Smooth muscle cell (in vitro differentiated cells): ENCODE measurements around the gene SLC35E4. TPM values are rescaled to one million over a fixed set of nuclear protein-coding genes. Genes with fewer than 3 reads are reported as not detected.

Source experiments
- DNase-seq: peaks from one replicate; lab custom pipeline; 2025; ENCODE audit not compliant: unreplicated experiment; lab: John Stamatoyannopoulos, UW
- H2AFZ ChIP-seq: fragments of 200-600 bp; sonication (generic); 2 replicates; pipeline ENCODE4 v1.6.0; 2016; ENCODE audit warnings: antibody characterized with exemption, low read depth, mild to moderate bottlenecking
- H3F3A ChIP-seq: fragments of 200-600 bp; sonication (generic); 2 replicates; pipeline ENCODE4 v1.6.0; 2017; ENCODE audit warnings: antibody characterized with exemption, low read depth
- H3K27ac ChIP-seq: fragments of 200-600 bp; sonication (generic); 2 replicates; pipeline ENCODE4 v1.5.1; 2016; ENCODE audit warnings: low read depth, mild to moderate bottlenecking
- H3K27me3 ChIP-seq: fragments of 200-600 bp; sonication (generic); 2 replicates; pipeline ENCODE4 v1.6.1; 2016; ENCODE audit warnings: low read depth, mild to moderate bottlenecking
- H3K36me3 ChIP-seq: fragments of 200-600 bp; sonication (generic); 2 replicates; pipeline ENCODE4 v1.5.1; 2016; ENCODE audit warnings: low read depth
- H3K4me1 ChIP-seq: fragments of 200-600 bp; sonication (generic); 2 replicates; pipeline ENCODE4 v1.5.1; 2016; ENCODE audit warnings: low read depth
- H3K4me2 ChIP-seq: fragments of 200-600 bp; sonication (generic); 2 replicates; pipeline ENCODE4 v1.6.0; 2016; ENCODE audit warnings: mild to moderate bottlenecking
- H3K4me3 ChIP-seq: fragments of 200-600 bp; sonication (generic); 2 replicates; pipeline ENCODE4 v1.5.1; 2016; ENCODE audit warnings: mild to moderate bottlenecking
- H3K79me2 ChIP-seq: fragments of 200-600 bp; sonication (generic); 2 replicates; pipeline ENCODE4 v1.6.0; 2016; ENCODE audit warnings: low read depth, mild to moderate bottlenecking
- H3K9ac ChIP-seq: fragments of 200-600 bp; sonication (generic); 2 replicates; pipeline ENCODE4 v1.6.0; 2016; ENCODE audit warnings: low read depth
- H3K9me3 ChIP-seq: fragments of 200-600 bp; sonication (generic); replicated peaks from 2 replicates; pipeline ENCODE4 v1.5.1; 2016; ENCODE audit warnings: low read depth
- H4K20me1 ChIP-seq: fragments of 200-600 bp; sonication (generic); 2 replicates; pipeline ENCODE4 v1.6.0; 2016; ENCODE audit warnings: low read depth
- WGBS: methylation state at CpG from one replicate; pipeline ENCODE4 v1.1.7; 2016; ENCODE audit warnings: low lambda C conversion rate; 5-methylcytosine and 5-hydroxymethylcytosine counted together
- polyA plus RNA-seq: library from polyadenylated mRNA; unstranded; fragments of >200 nt; fragmentation: Nextera tagmentation; extraction: Ambion mirVana; gene quantifications from 2 replicates; pipeline ENCODE4 v1.2.1, GENCODE V29; 2016
- total RNA-seq: library from RNA; depleted of rRNA; stranded (reverse); fragments of >200 nt; gene quantifications from 2 replicates; pipeline ENCODE4 v1.2.3, GENCODE V29; 2014
- TF ChIP-seq, protein P1 (sequence below): fragments of 200-600 bp; sonication (generic); IDR thresholded peaks from 2 replicates; pipeline ENCODE4 v1.5.1; 2017; ENCODE audit warnings: borderline replicate concordance, mild to moderate bottlenecking, antibody characterized with exemption; ENCODE audit not compliant: insufficient read depth, poor library complexity, severe bottlenecking

SLC35E4 gene
- total and polyA plus RNA-seq, 2 experiments from 2014 or later: 3.6 to 7.2 TPM

DNA sequence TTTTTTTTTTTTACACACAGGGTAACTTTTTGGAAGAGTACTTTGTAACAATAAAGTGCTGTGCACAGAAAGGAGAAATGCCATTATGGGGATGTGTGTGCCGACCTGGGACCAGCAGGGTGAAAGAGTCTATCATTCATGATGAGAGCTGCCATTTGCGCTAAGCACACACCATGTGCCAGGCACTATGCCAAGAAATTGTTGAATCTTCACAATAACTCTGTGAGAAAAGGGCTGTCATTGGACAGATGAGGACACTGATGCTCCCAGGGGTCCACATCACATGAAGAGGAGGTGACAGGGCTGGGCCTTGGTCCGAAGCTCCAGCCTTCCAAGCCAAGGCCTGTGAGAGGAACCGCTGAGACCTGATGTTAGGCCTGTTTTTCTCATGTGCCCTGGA, 26.5 kb downstream of the SLC35E4 start:
- WGBS: 95% methylated on average over 4 of the region's 4 CpGs
- no peak for DNase-seq
- Histone ChIP-seq H3K4me2 (no peak overlapping the region), H3K4me3 (no peak overlapping the region), H3K27me3 (peaks cover 3% of the 10 kb centered on the region), H3K9me3 (no peaks in the 10 kb centered on the region), H3K36me3 (no peaks in the 10 kb centered on the region), H3K27ac (no peak overlapping the region), H3F3A (no peaks in the 10 kb centered on the region), H2AFZ (no peak overlapping the region), H4K20me1 (no peaks in the 10 kb centered on the region), H3K4me1 (peaks cover 4% of the 10 kb centered on the region), H3K79me2 (no peaks in the 10 kb centered on the region), H3K9ac (no peak overlapping the region)
- TF ChIP-seq, protein P1, sequence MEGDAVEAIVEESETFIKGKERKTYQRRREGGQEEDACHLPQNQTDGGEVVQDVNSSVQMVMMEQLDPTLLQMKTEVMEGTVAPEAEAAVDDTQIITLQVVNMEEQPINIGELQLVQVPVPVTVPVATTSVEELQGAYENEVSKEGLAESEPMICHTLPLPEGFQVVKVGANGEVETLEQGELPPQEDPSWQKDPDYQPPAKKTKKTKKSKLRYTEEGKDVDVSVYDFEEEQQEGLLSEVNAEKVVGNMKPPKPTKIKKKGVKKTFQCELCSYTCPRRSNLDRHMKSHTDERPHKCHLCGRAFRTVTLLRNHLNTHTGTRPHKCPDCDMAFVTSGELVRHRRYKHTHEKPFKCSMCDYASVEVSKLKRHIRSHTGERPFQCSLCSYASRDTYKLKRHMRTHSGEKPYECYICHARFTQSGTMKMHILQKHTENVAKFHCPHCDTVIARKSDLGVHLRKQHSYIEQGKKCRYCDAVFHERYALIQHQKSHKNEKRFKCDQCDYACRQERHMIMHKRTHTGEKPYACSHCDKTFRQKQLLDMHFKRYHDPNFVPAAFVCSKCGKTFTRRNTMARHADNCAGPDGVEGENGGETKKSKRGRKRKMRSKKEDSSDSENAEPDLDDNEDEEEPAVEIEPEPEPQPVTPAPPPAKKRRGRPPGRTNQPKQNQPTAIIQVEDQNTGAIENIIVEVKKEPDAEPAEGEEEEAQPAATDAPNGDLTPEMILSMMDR: no peak

DNA sequence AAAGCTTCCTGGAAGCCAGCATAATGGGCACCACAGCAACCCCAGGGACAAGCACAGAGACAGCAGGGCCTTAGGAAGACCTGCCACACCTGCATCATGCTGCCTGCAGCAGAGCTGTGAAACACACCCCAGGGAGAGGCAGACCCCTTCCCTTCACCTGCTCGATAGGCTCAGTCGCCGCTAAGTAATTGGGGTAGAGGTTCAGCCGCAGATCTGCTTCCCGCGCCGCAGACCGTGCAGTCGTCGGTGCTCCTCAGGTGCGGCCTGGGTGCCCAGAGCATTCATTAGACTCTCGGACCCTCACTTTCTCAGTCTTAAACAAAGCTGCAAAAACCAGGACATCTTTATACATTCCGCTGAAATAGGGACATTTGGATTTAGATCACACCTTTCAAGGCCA, 29.2 kb downstream of the SLC35E4 start:
- 97% methylated on average over 13 of the region's 13 CpGs for WGBS

DNA sequence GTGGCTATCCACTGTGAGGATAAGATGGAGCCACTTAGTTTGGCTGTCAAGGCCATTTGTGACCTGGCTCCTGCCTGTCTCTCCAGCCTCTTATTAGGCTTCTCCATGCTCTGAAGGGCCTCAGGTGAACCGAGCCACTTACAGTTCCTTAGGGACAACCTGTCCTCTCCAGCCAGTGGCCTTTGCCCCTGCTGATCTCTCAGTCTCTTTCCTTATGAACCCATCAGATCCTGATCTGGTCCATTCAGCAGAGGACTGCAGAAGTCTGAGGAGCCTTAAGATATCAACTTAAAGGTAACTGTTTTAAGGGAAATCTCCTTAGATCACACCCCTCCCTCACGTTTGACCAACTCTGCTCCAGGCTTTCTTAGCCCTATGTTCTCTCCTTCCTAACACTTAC, 29.7 kb downstream of the SLC35E4 start:
- H3K9ac ChIP-seq: no peak overlapping the region
- peaks cover 3% of the 10 kb centered on the region for H3K27me3 ChIP-seq
- TF ChIP-seq, protein P1: no peak
- H3K79me2 ChIP-seq: no peaks in the 10 kb centered on the region
- no peaks in the 10 kb centered on the region for H3K9me3 ChIP-seq
- 91% methylated on average over 2 of the region's 2 CpGs for WGBS
- H3K27ac ChIP-seq: no peak overlapping the region
- no peaks in the 10 kb centered on the region for H4K20me1 ChIP-seq
- no peak overlapping the region for H3K4me2 ChIP-seq
- H3F3A ChIP-seq: no peaks in the 10 kb centered on the region
- H2AFZ ChIP-seq: no peak overlapping the region
- peaks cover 11% of the 10 kb centered on the region for H3K4me1 ChIP-seq
- H3K4me3 ChIP-seq: no peak overlapping the region
- H3K36me3 ChIP-seq: no peaks in the 10 kb centered on the region
- no peak for DNase-seq

More for the DNA sequence above, 29.2 kb downstream of the SLC35E4 start:
- Histone ChIP-seq H3K36me3 (no peaks in the 10 kb centered on the region), H3K9ac (no peak overlapping the region), H3K27ac (no peak overlapping the region), H3K79me2 (no peaks in the 10 kb centered on the region), H3K4me3 (no peak overlapping the region), H3K27me3 (peaks cover 3% of the 10 kb centered on the region), H3K9me3 (no peaks in the 10 kb centered on the region), H4K20me1 (no peaks in the 10 kb centered on the region), H3K4me2 (no peak overlapping the region), H3K4me1 (peaks cover 11% of the 10 kb centered on the region), H2AFZ (no peak overlapping the region), H3F3A (no peaks in the 10 kb centered on the region)
- no peak for DNase-seq
- TF ChIP-seq, protein P1: no peak

DNA sequence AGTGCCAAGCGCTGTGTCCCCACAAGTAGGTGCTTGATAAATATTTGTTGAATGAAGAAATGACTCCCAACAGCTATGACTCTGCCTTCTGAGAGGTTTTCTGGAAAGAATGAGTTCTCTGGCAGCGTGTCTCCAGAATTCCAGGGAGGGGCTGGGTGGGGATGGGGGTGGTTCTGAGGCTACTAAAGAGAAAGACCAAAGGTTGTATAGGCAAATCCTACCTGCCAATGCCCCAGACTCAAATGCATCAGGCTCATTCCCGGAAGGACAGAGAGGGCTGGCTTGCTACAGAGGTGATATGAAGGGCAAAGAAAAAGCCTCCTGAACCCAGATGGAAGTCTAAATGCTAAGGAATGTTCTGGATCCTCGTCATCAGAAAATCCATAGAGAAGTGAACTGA, 30.2 kb downstream of the SLC35E4 start:
- TF ChIP-seq, protein P1: no peak

More for the DNA sequence above, 30.2 kb downstream of the SLC35E4 start:
- no peaks in the 10 kb centered on the region for H4K20me1 ChIP-seq
- H3K79me2 ChIP-seq: no peaks in the 10 kb centered on the region
- no peak overlapping the region for H3K4me3 ChIP-seq
- H2AFZ ChIP-seq: no peak overlapping the region
- H3K27ac ChIP-seq: no peak overlapping the region
- 93% methylated on average over 4 of the region's 4 CpGs for WGBS
- H3K4me1 ChIP-seq: peaks cover 11% of the 10 kb centered on the region
- DNase-seq: no peak
- no peaks in the 10 kb centered on the region for H3K9me3 ChIP-seq
- H3K36me3 ChIP-seq: no peaks in the 10 kb centered on the region
- no peaks in the 10 kb centered on the region for H3F3A ChIP-seq
- H3K4me2 ChIP-seq: no peak overlapping the region
- H3K9ac ChIP-seq: no peak overlapping the region
- H3K27me3 ChIP-seq: peaks cover 3% of the 10 kb centered on the region
